SKM-1 (cell line): ENCODE results near the gene LIN37.

ENCODE experiments used
- DNase-seq: peaks from one replicate; lab custom pipeline; 2025; ENCODE audit not compliant: unreplicated experiment; lab: John Stamatoyannopoulos, UW

Gene LIN37, protein sequence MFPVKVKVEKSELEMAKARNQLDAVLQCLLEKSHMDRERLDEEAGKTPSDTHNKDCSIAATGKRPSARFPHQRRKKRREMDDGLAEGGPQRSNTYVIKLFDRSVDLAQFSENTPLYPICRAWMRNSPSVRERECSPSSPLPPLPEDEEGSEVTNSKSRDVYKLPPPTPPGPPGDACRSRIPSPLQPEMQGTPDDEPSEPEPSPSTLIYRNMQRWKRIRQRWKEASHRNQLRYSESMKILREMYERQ

DNA sequence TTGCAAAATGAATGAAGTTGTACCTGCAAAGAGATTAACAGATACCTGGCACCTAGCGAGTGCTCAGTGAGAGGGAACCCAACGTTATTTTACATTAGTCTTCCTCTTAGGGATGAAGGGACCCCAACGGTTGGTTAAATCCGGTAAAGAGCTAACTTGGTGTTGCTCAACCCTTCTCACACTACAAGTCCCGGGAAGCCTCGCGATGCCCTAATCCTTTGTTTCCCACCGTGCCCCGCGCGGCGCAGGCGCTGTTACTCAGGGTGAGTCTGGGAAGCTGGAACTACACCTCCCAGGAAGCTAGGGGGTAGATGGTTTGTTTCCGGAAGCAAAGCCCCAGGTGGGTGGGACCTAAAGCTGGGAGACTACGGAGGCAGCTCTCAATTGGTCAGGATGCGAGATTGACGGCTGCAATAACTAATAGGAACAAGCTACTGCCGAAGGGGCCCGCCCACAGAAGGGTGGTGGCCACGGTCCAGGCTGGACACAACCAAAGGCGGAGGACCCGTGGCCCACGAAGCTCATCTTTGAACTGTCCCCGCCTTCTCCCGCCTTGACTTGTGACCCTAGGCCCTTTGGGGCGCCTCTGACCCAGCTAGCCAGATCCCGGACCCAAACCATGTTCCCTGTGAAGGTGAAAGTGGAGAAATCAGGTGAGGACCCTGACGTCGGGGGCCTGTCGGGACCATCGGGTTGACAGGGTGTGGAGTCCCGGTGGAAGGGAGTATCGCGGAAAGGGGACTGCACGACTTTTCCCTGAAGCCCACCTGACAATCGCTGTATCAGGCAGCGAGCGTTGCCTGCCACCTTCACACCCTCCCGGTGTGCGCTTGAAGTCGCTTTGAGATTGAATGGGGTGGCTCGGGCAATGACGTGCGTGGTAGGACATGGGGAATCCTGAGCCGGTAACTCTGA, at the start of gene LIN37:
LIN37 (plus strand) TSS at position 471 of the 915 bp plus-strand sequence; CDS start at position 620, 149 bp downstream.
- peak; percentile 97 for DNase-seq

DNA sequence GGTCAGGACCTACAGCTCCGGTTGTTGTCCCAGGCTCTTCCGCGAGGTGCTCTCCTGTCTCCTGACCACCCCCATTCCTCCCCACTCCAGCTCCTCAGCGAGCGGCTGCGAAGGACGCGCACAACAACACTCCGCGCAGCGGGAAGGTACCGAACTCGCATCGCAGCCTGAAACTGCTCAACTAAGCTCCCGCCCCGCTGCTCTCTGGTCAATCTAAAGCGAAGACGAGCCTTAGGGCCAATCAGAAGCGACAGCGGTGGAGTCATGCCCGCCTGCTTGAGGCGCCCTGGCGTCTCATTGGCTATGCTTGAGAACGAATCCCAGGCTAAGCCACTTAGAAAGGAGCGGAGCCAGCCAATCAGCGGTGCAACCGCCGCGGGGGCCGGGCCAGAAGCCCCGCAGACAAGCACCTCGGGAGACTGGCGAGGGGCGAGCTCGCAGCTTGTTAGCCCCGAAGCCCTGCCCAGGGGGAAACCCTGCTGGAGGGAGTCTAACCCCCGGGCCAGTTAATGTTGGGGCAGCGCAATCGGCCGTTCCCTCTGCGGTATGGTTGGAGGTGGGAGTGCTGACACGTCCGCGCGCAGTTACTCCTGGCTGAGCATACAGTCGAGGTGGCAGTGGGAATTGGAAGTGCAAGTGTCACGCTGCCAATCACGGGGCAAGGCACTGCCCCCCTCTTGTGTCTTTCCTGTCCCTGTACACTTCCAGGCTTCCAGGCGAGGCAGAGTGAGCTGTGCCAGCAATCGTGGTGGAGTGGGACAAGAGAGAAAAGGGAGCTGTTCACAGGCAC, 46.0 kb upstream of the LIN37 start:
- peak; percentile 88 for DNase-seq

DNA sequence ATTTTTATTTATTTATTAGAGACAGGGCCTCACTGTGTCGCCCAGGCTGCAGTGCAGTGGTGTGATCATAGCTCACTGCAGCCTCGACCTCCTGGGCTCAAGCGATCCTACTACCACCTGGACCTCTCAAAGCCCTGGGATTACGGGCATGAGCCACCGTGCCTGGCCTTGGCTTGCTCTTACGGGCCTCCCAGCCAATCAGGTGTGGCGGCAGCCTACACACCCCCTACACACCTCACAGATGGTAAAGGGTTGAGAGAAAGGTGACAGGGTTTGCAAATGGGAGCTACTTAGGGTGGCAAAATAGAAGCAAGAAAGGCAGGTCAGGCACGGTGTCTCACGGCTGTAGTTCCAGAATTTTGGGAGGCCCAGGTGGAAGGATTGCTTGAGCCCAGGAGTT, 45.0 kb upstream of the LIN37 start:
- no peak for DNase-seq

DNA sequence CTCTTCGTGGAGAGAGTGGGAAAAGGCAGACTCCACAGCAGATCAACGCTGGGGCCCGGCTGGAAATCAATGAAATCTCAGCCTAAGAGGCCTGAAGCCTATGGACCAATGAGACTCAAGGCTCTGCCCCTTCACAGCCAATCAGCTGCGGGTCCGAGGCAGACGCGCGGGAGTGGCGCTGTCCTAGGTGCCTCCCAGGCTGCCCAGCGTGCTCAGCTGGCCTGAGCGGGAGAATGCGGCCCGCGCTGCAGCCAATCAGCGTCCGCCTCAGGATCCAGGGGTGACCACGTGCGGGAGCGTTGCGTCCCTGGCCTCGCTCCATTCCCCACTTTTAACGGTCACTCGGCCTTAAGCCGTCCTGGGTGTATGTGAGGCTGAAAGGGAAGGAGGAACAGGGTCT, 44.2 kb upstream of the LIN37 start, which contains the start of gene ZBTB32:
ZBTB32 (plus strand) TSS at position 341 of the 400 bp plus-strand sequence. CDS start 10,069 bp downstream, outside the sequence.
- DNase-seq, result no peak

DNA sequence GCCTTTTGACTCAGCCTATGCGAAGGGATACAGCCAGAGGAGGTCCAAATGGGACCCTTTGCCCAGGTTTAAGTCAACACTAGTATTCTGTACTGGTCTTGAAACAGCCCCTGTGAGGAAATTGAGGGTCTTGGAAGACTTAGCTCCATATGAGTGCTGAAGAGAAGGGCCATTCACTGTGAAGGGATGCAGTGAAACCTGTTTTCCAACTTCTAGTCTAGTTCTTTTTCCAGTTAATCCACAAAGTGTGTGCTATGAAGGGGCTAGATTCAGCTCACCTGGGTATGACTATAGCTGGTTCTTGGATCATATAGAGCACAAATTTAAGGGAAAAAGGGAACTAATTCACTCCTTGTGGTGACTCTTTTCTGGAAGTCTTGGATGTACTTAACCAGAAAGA, 40.0 kb upstream of the LIN37 start:
- DNase-seq, result no peak

DNA sequence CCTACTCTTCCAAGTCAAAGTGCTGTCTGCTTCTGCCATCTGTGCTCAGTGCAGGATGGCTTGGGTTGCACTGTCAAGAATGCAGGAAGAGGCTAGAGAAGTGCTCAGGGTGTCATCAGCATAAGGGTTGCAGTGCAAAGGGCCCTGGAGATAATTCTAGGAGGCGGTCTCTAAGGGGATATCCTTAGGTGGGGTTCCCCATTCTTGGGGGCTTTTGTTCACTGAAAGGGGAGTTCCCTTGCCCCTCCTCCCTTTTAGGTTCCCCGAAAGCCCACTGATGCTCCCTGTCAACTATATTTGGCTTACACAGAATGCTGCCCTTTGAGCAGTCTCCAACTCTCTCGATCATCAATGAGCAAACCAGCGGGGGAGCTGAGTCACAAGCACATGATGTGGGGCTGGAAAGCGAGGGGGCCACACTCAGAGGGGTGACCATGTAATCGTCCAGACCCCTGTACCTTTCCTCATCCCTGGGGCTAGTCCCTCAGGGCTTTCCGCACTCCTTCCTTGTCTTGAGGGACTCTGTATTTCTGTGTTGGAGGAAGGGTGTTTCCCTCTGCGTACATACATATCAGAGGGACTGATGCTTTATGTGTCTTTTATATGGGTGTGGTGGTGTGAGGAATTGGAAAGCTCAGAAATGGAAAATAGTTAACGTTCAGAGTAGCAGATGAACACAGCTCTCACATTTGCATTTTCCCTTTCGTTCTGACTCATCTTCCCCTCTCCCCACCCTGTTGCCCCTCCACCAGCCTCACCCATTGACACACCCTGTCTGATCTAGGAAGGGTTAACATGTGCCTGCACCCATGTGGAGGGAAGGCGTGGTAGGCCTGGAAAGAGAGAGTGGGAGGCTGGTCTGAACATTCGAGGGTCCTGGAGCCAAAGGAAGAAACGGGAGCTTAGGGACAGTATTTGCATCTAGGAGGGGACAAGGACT, 37.3 kb upstream of the LIN37 start:
- no peak for DNase-seq

DNA sequence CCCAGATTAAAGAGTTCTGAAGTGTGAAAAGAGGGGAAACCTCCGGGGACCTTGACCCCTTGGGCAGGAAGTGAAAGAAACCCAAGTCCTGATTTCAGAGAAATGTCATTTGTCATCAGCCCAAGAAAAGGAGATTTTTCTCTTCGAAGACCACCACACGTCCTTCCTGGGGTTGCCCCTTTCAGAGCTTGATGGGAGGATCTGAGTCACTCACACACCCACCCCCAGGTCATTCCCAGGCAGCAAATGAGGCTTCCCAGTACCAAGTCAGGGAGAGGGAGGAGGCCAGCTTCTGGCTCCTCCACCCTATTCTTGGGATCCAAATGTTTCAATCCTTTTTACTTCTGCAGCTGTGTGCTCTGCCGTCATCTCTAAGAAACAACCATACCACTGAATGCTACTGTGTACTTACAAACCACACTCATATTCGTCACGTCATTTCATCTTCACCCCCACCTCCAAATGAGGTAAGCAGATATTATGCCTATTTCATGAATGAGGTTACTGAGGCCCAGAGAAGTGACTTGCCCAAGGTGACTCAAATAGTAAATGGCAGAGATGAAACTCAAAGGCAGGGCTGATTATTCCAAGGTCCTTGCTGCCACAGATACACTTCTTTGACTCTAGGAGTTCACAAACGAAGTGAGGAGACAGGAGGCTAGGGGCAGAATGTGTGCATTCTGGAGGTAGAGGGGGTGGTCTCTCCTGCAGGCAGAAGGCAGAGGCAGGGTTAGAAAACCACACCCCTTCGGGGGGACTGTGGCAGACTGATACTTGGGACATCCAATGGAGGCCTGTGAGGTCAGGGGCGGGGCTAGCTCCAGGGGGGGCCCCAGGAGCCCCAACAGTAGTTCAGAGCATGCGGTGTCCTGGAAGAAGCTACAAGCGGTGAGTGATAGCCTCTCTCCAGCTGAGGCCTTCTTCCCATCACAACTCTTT, 35.5 kb upstream of the LIN37 start:
- no peak for DNase-seq

DNA sequence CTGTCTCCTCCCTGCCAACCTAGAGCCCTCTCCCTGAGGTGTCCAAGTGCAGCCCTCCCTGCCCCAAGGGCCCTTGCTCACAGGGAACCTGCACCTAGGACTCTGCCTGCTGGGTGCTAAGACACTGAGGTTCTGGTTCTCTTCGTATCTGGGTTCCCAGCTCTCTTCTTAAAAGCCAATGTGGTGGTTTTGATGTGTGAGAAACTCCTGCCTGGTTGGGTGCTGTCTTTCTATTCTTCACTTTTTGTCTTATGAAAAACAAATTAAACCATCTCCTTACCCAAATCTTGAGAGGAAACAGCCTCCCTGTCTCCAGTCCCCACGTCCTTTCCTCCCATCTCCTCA, 34.9 kb upstream of the LIN37 start:
- no peak for DNase-seq

DNA sequence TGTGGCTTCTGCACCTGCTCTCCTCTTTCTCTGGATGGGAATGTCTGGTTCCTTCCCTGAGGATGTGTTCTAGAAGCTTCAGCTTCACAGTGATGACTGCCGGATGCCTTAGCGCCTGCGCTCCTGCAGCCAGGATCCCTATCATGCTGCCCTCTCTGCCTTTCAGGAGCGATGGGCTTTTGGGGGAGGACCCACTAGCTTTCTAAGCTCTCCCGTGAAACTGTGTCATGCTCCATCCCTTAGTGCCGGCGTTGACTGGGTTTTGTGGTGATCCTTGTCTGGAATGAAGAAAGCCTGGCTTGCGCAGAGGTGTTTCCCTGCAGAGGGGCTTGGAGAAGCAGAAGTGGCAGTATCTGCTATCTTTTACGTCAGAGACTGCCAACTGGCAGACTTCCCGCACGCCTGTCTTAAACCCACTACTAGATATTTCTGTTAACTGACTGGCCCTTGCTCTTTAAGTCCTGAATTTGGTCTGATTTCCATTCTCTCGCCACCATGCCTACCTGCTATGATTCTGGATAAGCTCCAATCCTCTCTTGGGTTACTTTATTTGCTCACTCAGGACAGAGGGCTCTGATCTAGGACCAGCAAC, 34.4 kb upstream of the LIN37 start:
- DNase-seq, result no peak

DNA sequence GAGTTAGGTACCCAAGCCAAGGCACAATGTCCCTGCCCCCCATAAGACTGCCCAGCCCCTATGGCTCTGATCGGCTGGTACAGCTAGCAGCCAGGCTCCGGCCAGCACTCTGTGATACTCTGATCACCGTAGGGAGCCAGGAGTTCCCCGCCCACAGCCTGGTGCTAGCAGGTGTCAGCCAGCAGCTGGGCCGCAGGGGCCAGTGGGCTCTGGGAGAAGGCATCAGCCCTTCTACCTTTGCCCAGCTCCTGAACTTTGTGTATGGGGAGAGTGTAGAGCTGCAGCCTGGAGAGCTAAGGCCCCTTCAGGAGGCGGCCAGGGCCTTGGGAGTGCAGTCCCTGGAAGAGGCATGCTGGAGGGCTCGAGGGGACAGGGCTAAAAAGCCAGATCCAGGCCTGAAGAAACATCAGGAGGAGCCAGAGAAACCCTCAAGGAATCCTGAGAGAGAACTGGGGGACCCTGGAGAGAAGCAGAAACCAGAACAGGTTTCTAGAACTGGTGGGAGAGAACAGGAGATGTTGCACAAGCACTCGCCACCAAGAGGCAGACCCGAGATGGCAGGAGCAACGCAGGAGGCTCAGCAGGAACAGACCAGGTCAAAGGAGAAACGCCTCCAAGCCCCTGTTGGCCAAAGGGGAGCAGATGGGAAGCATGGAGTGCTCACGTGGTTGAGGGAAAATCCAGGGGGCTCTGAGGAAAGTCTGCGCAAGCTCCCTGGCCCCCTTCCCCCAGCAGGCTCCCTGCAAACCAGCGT, 33.6 kb upstream of the LIN37 start:
- no peak for DNase-seq

DNA sequence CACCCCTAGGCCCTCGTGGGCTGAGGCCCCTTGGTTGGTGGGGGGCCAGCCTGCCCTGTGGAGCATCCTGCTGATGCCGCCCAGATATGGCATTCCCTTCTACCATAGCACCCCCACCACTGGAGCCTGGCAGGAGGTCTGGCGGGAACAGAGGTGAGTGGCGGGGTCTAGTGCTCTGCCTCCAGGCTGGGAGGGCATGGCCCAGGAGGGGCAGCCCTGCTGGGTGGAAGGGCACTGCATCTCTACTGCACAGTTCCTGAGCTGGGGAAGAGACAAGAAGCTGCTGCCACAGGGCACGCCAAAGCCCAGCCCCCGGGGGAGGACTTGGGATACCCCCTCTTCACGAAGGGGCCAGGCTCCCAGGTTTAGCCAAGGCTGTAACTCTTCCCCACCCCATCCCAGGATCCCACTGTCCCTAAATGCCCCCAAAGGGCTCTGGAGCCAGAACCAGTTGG, 33.0 kb upstream of the LIN37 start:
- DNase-seq, result no peak

DNA sequence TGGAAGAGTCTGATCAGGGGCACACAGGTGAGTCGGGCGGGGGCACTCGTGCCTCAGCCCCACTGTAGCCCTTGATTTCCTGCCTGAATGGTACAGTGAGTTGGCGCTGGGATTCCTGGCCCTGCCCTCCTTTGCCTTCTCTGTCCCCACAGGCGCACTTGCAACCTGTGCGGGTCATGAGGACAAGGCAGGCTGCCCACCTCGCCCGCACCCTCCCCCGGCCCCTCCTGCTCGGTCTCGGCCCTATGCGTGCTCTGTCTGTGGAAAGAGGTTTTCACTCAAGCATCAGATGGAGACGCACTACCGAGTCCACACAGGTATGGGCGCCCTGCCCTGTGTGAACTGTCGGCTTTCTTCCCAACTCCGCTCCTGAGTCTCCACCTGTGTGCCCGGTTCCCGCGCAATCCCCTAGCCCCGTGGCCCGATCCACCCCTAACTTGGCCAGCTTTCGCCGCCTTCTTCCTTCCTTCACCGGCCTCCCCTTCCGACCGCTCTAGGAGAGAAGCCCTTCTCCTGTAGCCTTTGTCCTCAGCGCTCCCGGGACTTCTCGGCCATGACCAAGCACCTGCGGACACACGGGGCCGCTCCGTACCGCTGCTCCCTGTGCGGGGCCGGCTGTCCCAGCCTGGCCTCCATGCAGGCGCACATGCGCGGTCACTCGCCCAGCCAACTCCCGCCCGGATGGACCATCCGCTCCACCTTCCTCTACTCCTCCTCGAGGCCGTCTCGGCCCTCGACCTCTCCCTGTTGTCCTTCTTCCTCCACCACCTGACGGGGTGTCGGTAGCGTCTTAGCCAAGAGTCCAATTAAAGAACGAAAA, 32.2 kb upstream of the LIN37 start:
- no peak for DNase-seq

DNA sequence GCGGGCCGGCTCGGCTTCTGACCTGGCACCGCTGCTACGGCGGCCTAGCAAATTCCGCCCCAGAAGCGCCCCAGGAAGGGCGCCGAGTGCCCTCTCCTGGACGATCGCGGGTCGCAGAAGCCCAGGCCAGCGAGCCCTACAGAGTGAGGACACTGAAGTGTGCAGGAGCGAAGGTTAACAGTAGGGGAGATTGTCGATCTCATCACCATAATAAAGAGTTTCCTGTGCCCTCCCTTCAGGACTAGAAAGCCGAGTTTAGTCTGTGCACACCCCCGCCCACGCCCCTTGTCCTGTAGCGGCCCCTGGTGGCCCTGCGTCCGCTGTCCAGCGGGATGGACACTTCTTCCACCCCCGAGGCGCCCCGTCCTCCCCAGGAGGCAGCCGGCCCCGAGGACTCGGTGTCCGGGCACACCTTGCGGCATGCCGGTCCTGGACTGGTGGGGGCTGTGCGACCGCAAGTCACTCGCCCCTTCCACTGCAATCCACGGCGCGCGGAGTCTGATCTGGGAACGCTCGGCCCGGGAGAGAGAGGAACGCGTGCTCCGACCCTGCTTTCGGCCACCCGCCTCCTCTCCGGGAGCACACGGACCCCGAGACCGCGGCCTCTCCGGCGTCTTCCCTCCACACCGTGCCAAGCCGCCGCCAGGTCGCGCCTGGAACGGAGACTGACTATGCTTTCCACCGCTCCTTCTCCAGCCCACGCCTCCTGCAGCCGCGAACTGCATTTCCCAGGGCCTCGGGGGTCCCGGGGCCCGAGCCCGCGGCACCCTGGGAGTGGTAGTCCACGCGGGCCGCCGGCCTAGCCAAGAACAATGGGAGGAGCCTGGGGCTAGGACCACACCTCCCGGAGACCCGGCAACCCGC, 31.3 kb upstream of the LIN37 start:
- DNase-seq, result peak; percentile 95

DNA sequence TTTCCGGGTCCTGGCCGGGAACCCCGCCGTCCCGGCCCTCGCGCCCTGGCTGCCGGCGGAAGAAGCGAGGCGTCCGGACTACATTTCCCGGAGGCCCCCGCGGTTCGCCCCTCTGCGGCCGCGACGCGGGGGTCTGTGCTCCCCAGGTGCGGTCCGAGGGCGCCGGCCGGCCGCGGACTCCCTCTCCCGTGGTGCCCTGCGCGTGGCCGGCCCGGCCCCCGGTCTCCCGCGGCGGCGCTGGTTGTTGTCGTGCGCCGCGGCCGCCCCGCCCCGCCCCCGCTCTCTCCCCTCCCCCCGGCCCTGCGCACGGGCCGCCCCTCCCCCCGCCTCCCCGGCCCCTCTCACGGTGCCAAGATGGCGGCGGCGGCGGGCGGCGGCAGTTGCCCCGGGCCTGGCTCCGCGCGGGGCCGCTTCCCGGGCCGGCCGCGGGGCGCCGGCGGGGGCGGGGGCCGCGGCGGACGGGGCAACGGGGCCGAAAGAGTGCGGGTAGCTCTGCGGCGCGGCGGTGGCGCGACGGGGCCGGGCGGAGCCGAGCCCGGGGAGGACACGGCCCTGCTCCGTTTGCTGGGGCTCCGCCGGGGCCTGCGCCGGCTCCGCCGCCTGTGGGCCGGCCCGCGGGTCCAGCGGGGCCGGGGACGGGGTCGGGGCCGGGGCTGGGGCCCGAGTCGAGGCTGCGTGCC, 30.6 kb upstream of the LIN37 start, which contains the start of gene KMT2B:
KMT2B (plus strand) TSS at position 339 of the 680 bp plus-strand sequence; CDS start at position 355, 16 bp downstream.
- DNase-seq, result no peak

DNA sequence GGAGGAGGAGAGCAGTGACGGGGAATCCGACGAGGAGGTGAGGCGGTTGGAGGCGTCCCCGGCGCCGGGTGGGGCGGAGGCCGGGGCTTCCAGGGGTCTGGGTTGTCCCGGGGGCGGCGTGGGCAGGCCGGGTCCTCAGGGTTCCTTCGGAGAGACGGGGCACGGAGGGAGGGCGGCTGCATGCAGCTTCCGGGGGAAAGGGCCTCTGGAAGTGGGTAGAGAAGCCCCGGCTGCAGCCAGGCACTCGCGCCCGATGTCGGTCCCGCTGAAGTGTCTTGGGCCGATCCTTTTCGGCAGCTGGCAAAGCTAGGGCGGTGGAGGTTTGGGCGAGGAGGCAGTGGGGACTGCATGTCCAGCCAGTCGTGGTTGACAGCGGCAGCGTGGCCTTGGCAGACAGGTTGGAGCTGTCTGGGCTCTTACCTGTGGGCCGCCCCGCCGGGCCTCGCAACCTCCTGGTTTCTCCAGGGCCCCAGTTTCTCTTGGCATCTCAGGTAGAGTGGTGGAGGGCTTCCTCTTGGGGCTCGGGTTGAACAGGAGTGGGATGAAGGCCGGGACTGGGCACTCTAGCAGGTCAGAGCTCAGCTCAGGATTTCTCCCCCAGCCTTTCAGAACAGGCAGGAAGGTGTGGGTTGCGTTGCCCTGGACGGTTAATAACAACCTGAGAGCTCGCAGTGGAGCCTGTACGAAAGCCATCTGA, 29.9 kb upstream of the LIN37 start:
- DNase-seq, result no peak
